Neural cell (in vitro differentiated cells): Measurements from ENCODE around the gene DNMBP. TPM values are rescaled to one million over a fixed set of nuclear protein-coding genes. Genes with fewer than 3 reads are reported as not detected.

Source experiments
- H2AFZ ChIP-seq: fragments of 200-600, 300-800 bp; sonication (generic), shearing (Covaris generic); 2 replicates; pipeline ENCODE4 v1.6.0; 2014; ENCODE audit warnings: low read depth, mild to moderate bottlenecking, antibody characterized with exemption, low read length, moderate library complexity
- H3F3A ChIP-seq: fragments of 200-600 bp; shearing (Covaris generic); 2 replicates; pipeline ENCODE4 v1.6.1; 2016; ENCODE audit warnings: mild to moderate bottlenecking, moderate library complexity, mixed read lengths, antibody characterized with exemption, low read length; ENCODE audit not compliant: insufficient read depth, poor library complexity, severe bottlenecking
- H3K27ac ChIP-seq: fragments of 200-600, 300-800 bp; sonication (generic), shearing (Covaris generic); 2 replicates; pipeline ENCODE4 v1.5.1; 2014; ENCODE audit warnings: mild to moderate bottlenecking, low read length, moderate library complexity
- H3K27me3 ChIP-seq: fragments of 300-800, 200-600 bp; sonication (generic), shearing (Covaris generic); 2 replicates; pipeline ENCODE4 v1.6.0; 2014; ENCODE audit warnings: mild to moderate bottlenecking, low read depth, low read length, moderate library complexity; ENCODE audit not compliant: insufficient read depth
- H3K36me3 ChIP-seq: fragments of 300-800, 200-600 bp; sonication (generic), shearing (Covaris generic); 2 replicates; pipeline ENCODE4 v1.5.1; 2014; ENCODE audit warnings: mild to moderate bottlenecking, antibody characterized with exemption, low read length, moderate library complexity; ENCODE audit not compliant: insufficient read depth
- H3K4me2 ChIP-seq: fragments of 300-800, 200-600 bp; sonication (generic), shearing (Covaris generic); 2 replicates; pipeline ENCODE4 v1.6.0; 2014; ENCODE audit warnings: mild to moderate bottlenecking, low read length
- H3K4me3 ChIP-seq: fragments of 300-800, 200-600 bp; sonication (generic), shearing (Covaris generic); 2 replicates; pipeline ENCODE4 v1.5.1; 2014; ENCODE audit warnings: mild to moderate bottlenecking, low read length, moderate library complexity
- H3K79me2 ChIP-seq: fragments of 200-600 bp; shearing (Covaris generic); replicated peaks from 2 replicates; pipeline ENCODE4 v1.6.0; 2014; ENCODE audit warnings: mild to moderate bottlenecking, low read length, moderate library complexity; ENCODE audit not compliant: insufficient read depth
- H3K9ac ChIP-seq: fragments of 300-800, 200-600 bp; sonication (generic), shearing (Covaris generic); 2 replicates; pipeline ENCODE4 v1.6.1; 2016; ENCODE audit warnings: mild to moderate bottlenecking, low read length, mixed read lengths
- H3K9me2 ChIP-seq: fragments of 200-600 bp; shearing (Covaris generic); 2 replicates; pipeline ENCODE4 v1.6.1; 2016; ENCODE audit warnings: mild to moderate bottlenecking, low read length, mixed read lengths; ENCODE audit not compliant: insufficient read depth
- H3K9me3 ChIP-seq: fragments of 200-600, 300-800 bp; sonication (generic), shearing (Covaris generic); 2 replicates; pipeline ENCODE4 v1.6.1; 2016; ENCODE audit warnings: mild to moderate bottlenecking, mixed run types, low read length, moderate library complexity, mixed read lengths
- H4K20me1 ChIP-seq: fragments of 200-600 bp; shearing (Covaris generic); 2 replicates; pipeline ENCODE4 v1.6.1; 2016; ENCODE audit warnings: mild to moderate bottlenecking, mixed run types; ENCODE audit not compliant: insufficient read depth
- CTCF ChIP-seq: fragments of 450-650 bp; IDR thresholded peaks from 2 replicates; pipeline ENCODE4 v1.5.1; 2014; ENCODE audit warnings: antibody characterized with exemption, mild to moderate bottlenecking, moderate library complexity; ENCODE audit not compliant: poor library complexity, severe bottlenecking
- EP300 ChIP-seq: fragments of 450-650 bp; conservative IDR thresholded peaks from 2 replicates; pipeline ENCODE4 v1.6.1; 2014; ENCODE audit warnings: antibody characterized with exemption, mild to moderate bottlenecking, moderate library complexity; ENCODE audit not compliant: poor library complexity, severe bottlenecking
- EZH2 ChIP-seq: fragments of 200-600, 300-800 bp; shearing (Covaris generic), sonication (generic); IDR thresholded peaks from 2 replicates; pipeline ENCODE4 v1.6.1; 2014; ENCODE audit warnings: antibody characterized with exemption, low read length, borderline replicate concordance, mild to moderate bottlenecking; ENCODE audit not compliant: insufficient read depth, poor library complexity, severe bottlenecking
- MXI1 ChIP-seq: fragments of 450-650 bp; conservative IDR thresholded peaks from 2 replicates; pipeline ENCODE4 v1.6.1; 2014; ENCODE audit warnings: antibody characterized with exemption, mild to moderate bottlenecking; ENCODE audit not compliant: poor library complexity, severe bottlenecking
- POLR2AphosphoS5 ChIP-seq: IDR thresholded peaks from 2 replicates; pipeline ENCODE4 v1.6.1; 2012
- RAD21 ChIP-seq: fragments of 450-650 bp; conservative IDR thresholded peaks from 2 replicates; pipeline ENCODE4 v1.6.1; 2014; ENCODE audit warnings: antibody characterized with exemption, mild to moderate bottlenecking, moderate library complexity
- REST ChIP-seq: IDR thresholded peaks from 2 replicates; pipeline ENCODE4 v1.6.1; 2012; ENCODE audit warnings: borderline replicate concordance
- SMC3 ChIP-seq: fragments of 450-650 bp; conservative IDR thresholded peaks from 2 replicates; pipeline ENCODE4 v1.6.1; 2014; ENCODE audit warnings: antibody characterized with exemption, mild to moderate bottlenecking, moderate library complexity; ENCODE audit not compliant: poor library complexity
- TAF1 ChIP-seq: IDR thresholded peaks from 2 replicates; pipeline ENCODE4 v1.6.1; 2012; ENCODE audit warnings: low read depth
- polyA plus RNA-seq: library from polyadenylated mRNA; depleted of rRNA; stranded (reverse); fragments of >200 nt; gene quantifications from 2 replicates; pipeline ENCODE4 v1.2.3, GENCODE V29; 2014

DNMBP gene
- polyA plus RNA-seq, 1 donor from 2014 or later = 2.3 TPM

- H3F3A ChIP-seq = no peaks in the 10 kb centered on the region
- H3K27me3 ChIP-seq = no peaks in the 10 kb centered on the region
- no peak overlapping the region for H3K9ac ChIP-seq
- H2AFZ ChIP-seq = no peak overlapping the region
- no peak overlapping the region for H3K4me2 ChIP-seq
- H3K9me2 ChIP-seq = no peaks in the 10 kb centered on the region
- no peaks in the 10 kb centered on the region for H3K79me2 ChIP-seq
- no peak overlapping the region for H3K27ac ChIP-seq
- no peak overlapping the region for H3K4me3 ChIP-seq
- H3K9me3 ChIP-seq = no peaks in the 10 kb centered on the region
- H3K36me3 ChIP-seq = no peaks in the 10 kb centered on the region
- TF ChIP-seq SMC3 = no peak
- TF ChIP-seq MXI1 = no peak
- no peak for TF ChIP-seq TAF1
- TF ChIP-seq EP300 = no peak
- no peak for TF ChIP-seq REST
- no peak for TF ChIP-seq EZH2
- no peaks in the 10 kb centered on the region for H4K20me1 ChIP-seq
Observed at GRCh38 chr10:99930731-99931550, 78.8 kb downstream of the DNMBP start.

- Histone ChIP-seq H2AFZ (no peak overlapping the region), H3F3A (no peaks in the 10 kb centered on the region), H3K79me2 (no peaks in the 10 kb centered on the region), H3K27me3 (no peaks in the 10 kb centered on the region), H3K9ac (no peak overlapping the region), H3K4me2 (no peak overlapping the region), H3K4me3 (no peak overlapping the region), H3K27ac (no peak overlapping the region), H3K9me3 (no peaks in the 10 kb centered on the region), H3K9me2 (no peaks in the 10 kb centered on the region), H3K36me3 (no peaks in the 10 kb centered on the region), H4K20me1 (no peaks in the 10 kb centered on the region)
- no peak for TF ChIP-seq SMC3
- TF ChIP-seq MXI1 = no peak
Observed at GRCh38 chr10:99929360-99929759, 80.4 kb downstream of the DNMBP start.

- no peaks in the 10 kb centered on the region for H3F3A ChIP-seq
- H3K4me2 ChIP-seq = no peak overlapping the region
- H2AFZ ChIP-seq = no peak overlapping the region
- H3K36me3 ChIP-seq = no peaks in the 10 kb centered on the region
- H3K4me3 ChIP-seq = no peak overlapping the region
- H4K20me1 ChIP-seq = no peaks in the 10 kb centered on the region
- no peaks in the 10 kb centered on the region for H3K27me3 ChIP-seq
- H3K9me3 ChIP-seq = no peaks in the 10 kb centered on the region
- H3K27ac ChIP-seq = no peak overlapping the region
- no peaks in the 10 kb centered on the region for H3K79me2 ChIP-seq
- TF ChIP-seq EP300 = no peak
- no peak for TF ChIP-seq SMC3
- TF ChIP-seq RAD21 = no peak
- TF ChIP-seq MXI1 = no peak
- TF ChIP-seq REST = no peak
- TF ChIP-seq POLR2AphosphoS5 = no peak
- TF ChIP-seq EZH2 = no peak
- TF ChIP-seq TAF1 = no peak
- no peak for TF ChIP-seq CTCF
- no peaks in the 10 kb centered on the region for H3K9me2 ChIP-seq
- H3K9ac ChIP-seq = no peak overlapping the region
Observed at GRCh38 chr10:99927721-99928280, 81.9 kb downstream of the DNMBP start.
